Measurements from ENCODE around the gene SOST. TPM values are rescaled to one million over a fixed set of nuclear protein-coding genes. Genes with fewer than 3 reads are reported as not detected.

Gene SOST
- not detected for polyA plus RNA-seq (2012; ENCODE audit: insufficient read length, low read depth)

DNA sequence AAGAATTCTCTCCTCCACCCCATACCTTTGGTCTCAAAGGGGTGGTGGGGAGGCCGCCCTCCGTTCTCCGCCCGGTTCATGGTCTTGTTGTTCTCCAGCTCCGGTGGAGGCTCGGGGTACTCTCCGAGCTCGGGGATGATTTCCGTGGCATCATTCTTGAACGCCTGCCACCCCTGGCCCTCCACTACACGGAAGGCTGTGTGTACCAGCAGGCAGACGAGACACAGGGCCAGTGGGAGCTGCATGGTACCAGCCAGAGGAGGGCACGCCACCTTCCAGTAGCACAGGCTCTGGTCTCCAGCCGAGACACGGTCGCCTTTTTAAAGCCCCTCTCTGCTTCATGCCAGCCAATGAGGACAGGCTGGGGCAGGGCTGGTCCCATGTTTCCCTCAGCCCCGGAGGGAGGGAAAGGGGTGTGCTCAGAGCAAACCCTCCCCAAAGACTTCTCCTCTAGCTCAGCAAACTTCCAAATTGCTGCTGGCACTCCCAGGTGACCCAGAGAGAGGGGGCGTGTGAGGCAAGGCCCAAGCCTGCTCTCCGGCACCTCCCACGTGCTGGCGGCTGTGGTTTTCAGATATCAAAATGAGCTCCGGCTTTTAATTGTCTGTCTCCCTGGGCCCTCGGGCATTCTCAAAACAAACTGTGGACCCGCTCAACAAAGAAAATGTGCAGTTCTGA is at the start of gene SOST:
Gene SOST, minus strand, starts transcription at position 295 of the 678 bp plus-strand sequence. Its CDS starts 50 bp downstream, at position 245.
- no peak for TF ChIP-seq TAF1 (IDR thresholded peaks at IDR 0.05; ENCODE audit: borderline replicate concordance, insufficient read depth, low read length)
- TF ChIP-seq POLR2AphosphoS5 (IDR thresholded peaks at IDR 0.05; ENCODE audit: low read depth, low read length), result no peak

DNA sequence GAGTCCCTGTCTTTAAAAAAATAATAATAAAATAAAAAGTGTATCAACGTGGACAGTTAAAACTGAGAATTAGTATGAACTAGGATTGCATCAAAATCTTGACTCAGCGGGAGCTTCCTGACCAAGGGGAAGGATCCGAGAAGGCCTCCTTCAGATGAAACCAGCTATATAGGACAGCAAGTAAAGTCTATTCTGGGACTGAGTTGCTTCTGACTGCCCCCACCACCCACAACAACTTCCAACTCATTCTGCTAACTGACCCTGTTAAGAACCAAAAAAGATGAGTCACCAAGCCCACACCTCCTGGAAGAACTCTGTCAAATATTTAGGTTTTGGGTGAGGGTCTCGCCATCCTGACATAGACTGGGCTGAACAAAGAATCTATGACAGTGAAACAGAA is 49.5 kb upstream of the SOST start:
- TF ChIP-seq TAF1 (IDR thresholded peaks at IDR 0.05; ENCODE audit: borderline replicate concordance, insufficient read depth, low read length) (no peak), POLR2AphosphoS5 (IDR thresholded peaks at IDR 0.05; ENCODE audit: low read depth, low read length) (no peak), FOXP2 (optimal IDR thresholded peaks at IDR 0.05; ENCODE audit: borderline replicate concordance, extremely low read depth, extremely low read length, insufficient read depth) (no peak), SIN3A (IDR thresholded peaks at IDR 0.05; ENCODE audit: borderline replicate concordance, insufficient read depth, low read length) (no peak)
- TF ChIP-seq, protein P1, sequence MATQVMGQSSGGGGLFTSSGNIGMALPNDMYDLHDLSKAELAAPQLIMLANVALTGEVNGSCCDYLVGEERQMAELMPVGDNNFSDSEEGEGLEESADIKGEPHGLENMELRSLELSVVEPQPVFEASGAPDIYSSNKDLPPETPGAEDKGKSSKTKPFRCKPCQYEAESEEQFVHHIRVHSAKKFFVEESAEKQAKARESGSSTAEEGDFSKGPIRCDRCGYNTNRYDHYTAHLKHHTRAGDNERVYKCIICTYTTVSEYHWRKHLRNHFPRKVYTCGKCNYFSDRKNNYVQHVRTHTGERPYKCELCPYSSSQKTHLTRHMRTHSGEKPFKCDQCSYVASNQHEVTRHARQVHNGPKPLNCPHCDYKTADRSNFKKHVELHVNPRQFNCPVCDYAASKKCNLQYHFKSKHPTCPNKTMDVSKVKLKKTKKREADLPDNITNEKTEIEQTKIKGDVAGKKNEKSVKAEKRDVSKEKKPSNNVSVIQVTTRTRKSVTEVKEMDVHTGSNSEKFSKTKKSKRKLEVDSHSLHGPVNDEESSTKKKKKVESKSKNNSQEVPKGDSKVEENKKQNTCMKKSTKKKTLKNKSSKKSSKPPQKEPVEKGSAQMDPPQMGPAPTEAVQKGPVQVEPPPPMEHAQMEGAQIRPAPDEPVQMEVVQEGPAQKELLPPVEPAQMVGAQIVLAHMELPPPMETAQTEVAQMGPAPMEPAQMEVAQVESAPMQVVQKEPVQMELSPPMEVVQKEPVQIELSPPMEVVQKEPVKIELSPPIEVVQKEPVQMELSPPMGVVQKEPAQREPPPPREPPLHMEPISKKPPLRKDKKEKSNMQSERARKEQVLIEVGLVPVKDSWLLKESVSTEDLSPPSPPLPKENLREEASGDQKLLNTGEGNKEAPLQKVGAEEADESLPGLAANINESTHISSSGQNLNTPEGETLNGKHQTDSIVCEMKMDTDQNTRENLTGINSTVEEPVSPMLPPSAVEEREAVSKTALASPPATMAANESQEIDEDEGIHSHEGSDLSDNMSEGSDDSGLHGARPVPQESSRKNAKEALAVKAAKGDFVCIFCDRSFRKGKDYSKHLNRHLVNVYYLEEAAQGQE (IDR thresholded peaks at IDR 0.05; ENCODE audit: insufficient read depth in 1 of 2, low read depth in 2 of 2, low read length in 2 of 2), result no peak

DNA sequence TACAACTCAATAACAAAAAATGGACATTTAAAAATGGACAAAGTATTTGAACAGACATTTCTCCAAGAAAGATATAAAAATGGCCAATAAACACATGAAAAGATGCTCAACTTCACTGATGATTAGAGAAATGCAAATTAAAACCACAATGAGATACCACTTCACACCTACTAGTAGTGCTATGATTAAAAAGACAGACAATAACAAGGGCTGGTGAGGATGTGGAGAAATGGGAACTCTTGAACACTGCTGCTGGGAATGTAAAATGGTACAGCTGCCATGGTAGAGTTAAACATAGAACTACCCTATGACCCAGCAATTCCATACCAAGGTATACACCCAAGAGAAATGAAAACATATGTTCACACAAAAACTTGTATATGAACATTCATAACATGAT is 46.5 kb upstream of the SOST start:
- TF ChIP-seq, protein P1 (IDR thresholded peaks at IDR 0.05; ENCODE audit: insufficient read depth in 1 of 2, low read depth in 2 of 2, low read length in 2 of 2), result no peak
- TF ChIP-seq SIN3A (IDR thresholded peaks at IDR 0.05; ENCODE audit: borderline replicate concordance, insufficient read depth, low read length) (no peak), POLR2AphosphoS5 (IDR thresholded peaks at IDR 0.05; ENCODE audit: low read depth, low read length) (no peak), TAF1 (IDR thresholded peaks at IDR 0.05; ENCODE audit: borderline replicate concordance, insufficient read depth, low read length) (no peak), FOXP2 (optimal IDR thresholded peaks at IDR 0.05; ENCODE audit: borderline replicate concordance, extremely low read depth, extremely low read length, insufficient read depth) (no peak)

DNA sequence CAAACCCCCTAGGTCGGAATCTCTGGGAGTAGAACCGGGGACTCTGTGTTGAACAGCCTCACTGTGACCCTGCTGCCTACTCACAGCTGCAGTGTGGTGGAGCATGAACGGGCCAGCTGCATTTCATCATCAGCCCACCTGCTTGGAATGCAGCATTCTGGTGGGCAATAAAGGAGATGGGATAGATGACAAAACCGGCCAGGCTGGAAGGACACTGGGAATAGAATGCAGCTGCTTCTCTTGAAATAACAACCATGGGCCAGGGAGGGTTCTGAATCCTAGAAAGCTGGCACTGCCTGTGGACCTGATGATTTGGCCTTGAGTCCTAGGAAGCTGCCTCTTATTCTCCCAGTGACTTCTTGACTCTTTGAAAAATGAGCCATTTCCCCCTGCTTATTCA is 45.2 kb upstream of the SOST start:
- TF ChIP-seq TAF1 (IDR thresholded peaks at IDR 0.05; ENCODE audit: borderline replicate concordance, insufficient read depth, low read length), result no peak
- TF ChIP-seq, protein P1 (IDR thresholded peaks at IDR 0.05; ENCODE audit: insufficient read depth in 1 of 2, low read depth in 2 of 2, low read length in 2 of 2), result no peak
- TF ChIP-seq FOXP2 (optimal IDR thresholded peaks at IDR 0.05; ENCODE audit: borderline replicate concordance, extremely low read depth, extremely low read length, insufficient read depth), result no peak
- no peak for TF ChIP-seq SIN3A (IDR thresholded peaks at IDR 0.05; ENCODE audit: borderline replicate concordance, insufficient read depth, low read length)
- TF ChIP-seq POLR2AphosphoS5 (IDR thresholded peaks at IDR 0.05; ENCODE audit: low read depth, low read length), result no peak

DNA sequence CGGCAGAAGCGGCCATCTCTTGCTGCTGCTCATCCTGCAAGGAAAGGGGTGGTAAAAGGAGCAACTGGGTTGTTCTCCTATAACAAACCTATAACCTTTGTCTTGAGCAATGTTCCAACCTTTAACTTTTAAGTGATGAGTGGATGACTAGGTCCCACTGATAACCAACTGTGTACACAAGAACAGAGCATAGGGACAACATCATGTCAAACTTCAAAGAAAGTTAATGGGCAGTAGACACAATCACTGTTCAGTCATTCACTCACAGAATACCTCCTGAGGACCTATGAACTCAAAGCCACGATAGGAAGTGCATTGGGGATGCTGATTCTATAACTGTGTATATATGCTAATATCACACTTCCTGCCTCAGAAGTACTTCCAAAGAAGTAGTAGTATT is 43.3 kb upstream of the SOST start:
- TF ChIP-seq, protein P1 (IDR thresholded peaks at IDR 0.05; ENCODE audit: insufficient read depth in 1 of 2, low read depth in 2 of 2, low read length in 2 of 2), result no peak
- TF ChIP-seq FOXP2 (optimal IDR thresholded peaks at IDR 0.05; ENCODE audit: borderline replicate concordance, extremely low read depth, extremely low read length, insufficient read depth) (no peak), SIN3A (IDR thresholded peaks at IDR 0.05; ENCODE audit: borderline replicate concordance, insufficient read depth, low read length) (no peak), POLR2AphosphoS5 (IDR thresholded peaks at IDR 0.05; ENCODE audit: low read depth, low read length) (no peak), TAF1 (IDR thresholded peaks at IDR 0.05; ENCODE audit: borderline replicate concordance, insufficient read depth, low read length) (no peak)

Measured in PFSK-1 (cell line).